HEK293T (cell line): ENCODE data around the gene CENPE.

ENCODE experiments used
- CTCF ChIA-PET: fragments of 350-600 bp; formaldehyde crosslinking; extraction: SDS; loops from one replicate; lab custom pipeline; 2021; ENCODE audit warnings: antibody characterized with exemption, inconsistent platforms; lab: Yijun Ruan, JAX
- POLR2A ChIA-PET: fragments of 350-600 bp; formaldehyde crosslinking; extraction: SDS; loops from one replicate; lab custom pipeline; 2020; ENCODE audit warnings: antibody characterized with exemption, inconsistent platforms; lab: Yijun Ruan, JAX
- DNase-seq: peaks from one replicate; pipeline ENCODE4 v3.0.0; 2012; ENCODE audit warnings: mixed read lengths; ENCODE audit errors: extremely low spot score
- ARNT ChIP-seq: fragments of 450-650 bp; IDR thresholded peaks from 2 replicates; pipeline ENCODE4 v1.6.1; 2017; ENCODE audit warnings: mild to moderate bottlenecking
- BHLHE40 ChIP-seq: fragments of 450-650 bp; IDR thresholded peaks from 2 replicates; pipeline ENCODE4 v1.6.1; 2016; ENCODE audit warnings: mild to moderate bottlenecking, moderate library complexity, borderline replicate concordance
- CTBP1 ChIP-seq: fragments of 450-650 bp; IDR thresholded peaks from 2 replicates; pipeline ENCODE4 v1.6.1; 2016; ENCODE audit warnings: borderline replicate concordance
- ELF4 ChIP-seq: fragments of 450-650 bp; IDR thresholded peaks from 2 replicates; pipeline ENCODE4 v1.6.1; 2017; ENCODE audit warnings: antibody characterized with exemption
- FOXA1 ChIP-seq: fragments of 450-650 bp; IDR thresholded peaks from 2 replicates; pipeline ENCODE4 v1.6.1; 2016; ENCODE audit warnings: mild to moderate bottlenecking
- FOXK2 ChIP-seq: fragments of 450-650 bp; IDR thresholded peaks from 2 replicates; pipeline ENCODE4 v1.6.1; 2016; ENCODE audit warnings: mild to moderate bottlenecking
- FOXM1 ChIP-seq: fragments of 450-650 bp; IDR thresholded peaks from 2 replicates; pipeline ENCODE4 v1.6.1; 2017; ENCODE audit warnings: mild to moderate bottlenecking, borderline replicate concordance
- HDGF ChIP-seq: fragments of 450-650 bp; IDR thresholded peaks from 2 replicates; pipeline ENCODE4 v1.6.1; 2017; ENCODE audit warnings: antibody characterized with exemption, borderline replicate concordance
- L3MBTL2 ChIP-seq: fragments of 450-650 bp; conservative IDR thresholded peaks from 2 replicates; pipeline ENCODE4 v1.6.1; 2016; ENCODE audit warnings: mild to moderate bottlenecking
- LEF1 ChIP-seq: fragments of 450-650 bp; IDR thresholded peaks from 2 replicates; pipeline ENCODE4 v1.6.1; 2017; ENCODE audit warnings: mild to moderate bottlenecking, borderline replicate concordance
- NFRKB ChIP-seq: fragments of 450-650 bp; IDR thresholded peaks from 2 replicates; pipeline ENCODE4 v1.6.1; 2016; ENCODE audit warnings: mild to moderate bottlenecking, moderate library complexity
- SP1 ChIP-seq: fragments of 450-650 bp; IDR thresholded peaks from 2 replicates; pipeline ENCODE4 v1.6.1; 2017
- SUZ12 ChIP-seq: fragments of 450-650 bp; IDR thresholded peaks from 2 replicates; pipeline ENCODE4 v1.6.1; 2016; ENCODE audit warnings: mild to moderate bottlenecking
- TARDBP ChIP-seq: fragments of 450-650 bp; IDR thresholded peaks from 2 replicates; pipeline ENCODE4 v1.6.1; 2016
- ZNF384 ChIP-seq: fragments of 450-650 bp; IDR thresholded peaks from 2 replicates; pipeline ENCODE4 v1.6.1; 2016
- TF ChIP-seq, protein P1 (sequence below): fragments of 450-650 bp; IDR thresholded peaks from 2 replicates; pipeline ENCODE4 v1.6.1; 2016

Gene CENPE

DNA sequence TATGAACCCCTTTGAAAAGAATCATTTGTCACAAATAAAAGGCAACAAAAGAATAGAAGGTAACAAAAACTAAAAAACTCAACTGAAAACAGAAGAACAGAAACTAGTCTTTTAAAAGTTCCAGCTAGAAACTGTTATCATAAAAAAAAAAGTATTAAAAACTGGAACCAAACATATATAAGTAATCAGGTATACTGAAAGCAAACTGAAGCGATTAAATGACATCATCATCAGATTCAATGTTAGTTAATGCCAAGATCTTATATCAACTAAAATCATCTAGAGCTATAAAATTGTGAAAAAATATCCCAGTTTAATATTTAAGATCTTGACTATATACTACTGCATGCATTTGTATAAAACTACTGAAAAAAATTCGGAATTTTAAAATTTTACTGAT is 36.0 kb downstream of the CENPE start:
- ChIA-PET CTCF (no interaction called here), POLR2A (no interaction called here)
- DNase-seq = no peak
- TF ChIP-seq, protein P1, sequence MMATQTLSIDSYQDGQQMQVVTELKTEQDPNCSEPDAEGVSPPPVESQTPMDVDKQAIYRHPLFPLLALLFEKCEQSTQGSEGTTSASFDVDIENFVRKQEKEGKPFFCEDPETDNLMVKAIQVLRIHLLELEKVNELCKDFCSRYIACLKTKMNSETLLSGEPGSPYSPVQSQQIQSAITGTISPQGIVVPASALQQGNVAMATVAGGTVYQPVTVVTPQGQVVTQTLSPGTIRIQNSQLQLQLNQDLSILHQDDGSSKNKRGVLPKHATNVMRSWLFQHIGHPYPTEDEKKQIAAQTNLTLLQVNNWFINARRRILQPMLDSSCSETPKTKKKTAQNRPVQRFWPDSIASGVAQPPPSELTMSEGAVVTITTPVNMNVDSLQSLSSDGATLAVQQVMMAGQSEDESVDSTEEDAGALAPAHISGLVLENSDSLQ = no peak
- TF ChIP-seq HDGF = no peak
- TF ChIP-seq FOXK2 = no peak
- no peak for TF ChIP-seq ARNT
- TF ChIP-seq TARDBP = no peak
- no peak for TF ChIP-seq L3MBTL2
- TF ChIP-seq SUZ12 = no peak
- no peak for TF ChIP-seq NFRKB

DNA sequence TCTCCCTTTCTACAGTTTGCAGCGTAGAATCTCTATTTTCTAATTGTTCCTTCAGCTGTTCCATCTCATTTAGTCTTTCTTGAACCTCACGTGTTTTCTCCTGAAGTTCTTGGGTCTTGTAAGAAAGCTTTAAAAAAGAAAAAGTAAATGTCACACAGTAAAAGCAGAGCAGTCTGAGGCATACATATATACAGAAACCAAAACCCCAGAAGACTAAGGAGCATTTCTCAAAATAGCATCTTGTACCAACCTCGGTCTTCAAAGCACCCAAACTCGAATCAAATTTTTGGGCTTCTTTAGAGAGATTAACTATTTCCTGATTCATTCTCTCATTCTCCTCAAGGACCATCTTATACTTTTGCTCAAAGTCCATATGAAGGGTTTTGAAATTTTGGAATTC is 39.4 kb downstream of the CENPE start:
- DNase-seq = no peak

DNA sequence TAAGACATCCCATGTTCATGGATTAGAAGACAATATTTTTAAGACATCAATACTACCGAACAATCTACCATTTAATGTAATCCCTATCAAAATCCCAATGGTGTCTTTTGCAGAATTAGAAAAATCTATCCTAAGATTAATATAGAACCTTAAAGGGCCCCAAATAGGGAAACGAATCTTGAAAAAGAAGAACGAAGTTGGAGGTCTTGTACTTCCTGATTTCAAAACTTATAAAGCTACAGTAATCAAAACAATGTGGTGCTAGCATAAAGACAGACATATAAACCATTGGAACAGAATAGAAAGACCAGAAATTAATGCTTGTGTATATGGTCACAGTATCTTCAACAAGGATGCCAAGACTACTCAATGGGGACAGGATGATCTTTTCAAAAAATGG is 42.0 kb downstream of the CENPE start:
- ChIA-PET POLR2A (no interaction called here), CTCF (no interaction called here)
- DNase-seq = no peak
- no peak for TF ChIP-seq FOXA1

More for the DNA sequence above, 39.4 kb downstream of the CENPE start:
- ChIA-PET POLR2A (no interaction called here), CTCF (no interaction called here)
- TF ChIP-seq SUZ12 (no peak), BHLHE40 (no peak)

DNA sequence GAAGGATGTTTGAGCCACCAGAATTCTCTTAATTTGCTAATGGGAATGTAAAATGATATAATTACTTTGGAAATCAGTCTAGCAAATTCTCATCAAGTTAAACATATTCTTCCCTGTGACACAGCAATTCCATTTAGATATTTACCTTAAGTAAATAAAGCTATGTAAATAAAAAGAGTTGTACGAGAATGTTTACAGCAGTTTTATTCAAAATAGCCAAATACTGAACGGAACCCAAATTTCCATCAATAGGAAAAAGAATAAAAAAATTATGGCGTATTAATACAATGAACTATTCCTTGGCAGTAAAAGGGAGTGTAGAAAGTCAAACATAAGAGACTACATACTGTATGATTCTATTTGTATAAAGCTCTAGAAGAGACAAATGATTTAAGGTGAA is 45.8 kb downstream of the CENPE start:
- TF ChIP-seq LEF1 (no peak), FOXM1 (no peak), CTBP1 (no peak), ELF4 (no peak), HDGF (no peak), NFRKB (no peak), ARNT (no peak), BHLHE40 (no peak), FOXA1 (no peak), SUZ12 (no peak), FOXK2 (no peak), L3MBTL2 (no peak), SP1 (no peak), TARDBP (no peak)
- TF ChIP-seq, protein P1 = no peak
- CTCF ChIA-PET = no interaction called here
- POLR2A ChIA-PET = no interaction called here
- DNase-seq = no peak

DNA sequence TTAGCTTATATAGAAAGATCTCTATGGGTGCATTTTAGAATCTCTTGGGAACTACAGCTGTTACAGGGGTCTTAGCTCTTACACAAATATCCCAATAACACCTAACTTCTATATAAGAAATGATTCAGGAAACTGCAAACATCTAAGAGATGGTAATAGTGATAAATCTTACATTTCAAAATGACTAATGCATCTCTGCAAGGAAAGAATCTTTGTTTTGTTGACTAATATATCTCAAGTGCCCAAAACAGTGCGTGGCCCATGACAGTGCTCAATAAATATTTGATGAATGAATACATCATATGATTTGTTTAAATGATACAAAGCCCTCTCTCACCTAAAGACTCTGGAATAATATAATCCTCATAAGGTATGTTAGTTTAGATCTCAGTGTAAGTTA is 47.5 kb downstream of the CENPE start:
- CTCF ChIA-PET = no interaction called here
- TF ChIP-seq BHLHE40 (no peak), SP1 (no peak), LEF1 (no peak), TARDBP (no peak), HDGF (no peak), SUZ12 (no peak), FOXM1 (no peak), ELF4 (no peak), ZNF384 (no peak), ARNT (no peak), FOXK2 (no peak), L3MBTL2 (no peak), FOXA1 (no peak), NFRKB (no peak)
- TF ChIP-seq, protein P1 = no peak
- POLR2A ChIA-PET = no interaction called here
- DNase-seq = no peak

DNA sequence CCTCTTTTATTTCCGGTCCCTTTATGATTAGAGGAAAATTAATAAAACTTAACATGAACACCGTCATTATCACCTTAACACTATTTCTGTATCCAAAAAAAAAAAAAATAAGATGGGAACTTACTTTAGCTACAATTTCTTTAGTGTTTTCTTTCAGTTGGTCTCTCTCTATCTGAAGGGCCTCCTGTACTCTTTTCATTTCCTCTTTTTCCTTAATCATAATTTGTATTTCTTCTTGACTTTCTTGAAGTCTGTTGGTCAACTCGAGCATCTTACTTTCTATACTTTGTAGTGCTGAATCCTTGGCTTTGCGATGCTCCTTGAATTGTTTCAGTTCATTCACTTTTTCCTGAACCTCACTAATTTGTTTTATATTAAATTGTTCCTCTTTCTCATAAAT is 53.2 kb downstream of the CENPE start:
- TF ChIP-seq HDGF = no peak
- CTCF ChIA-PET = no interaction called here

DNA sequence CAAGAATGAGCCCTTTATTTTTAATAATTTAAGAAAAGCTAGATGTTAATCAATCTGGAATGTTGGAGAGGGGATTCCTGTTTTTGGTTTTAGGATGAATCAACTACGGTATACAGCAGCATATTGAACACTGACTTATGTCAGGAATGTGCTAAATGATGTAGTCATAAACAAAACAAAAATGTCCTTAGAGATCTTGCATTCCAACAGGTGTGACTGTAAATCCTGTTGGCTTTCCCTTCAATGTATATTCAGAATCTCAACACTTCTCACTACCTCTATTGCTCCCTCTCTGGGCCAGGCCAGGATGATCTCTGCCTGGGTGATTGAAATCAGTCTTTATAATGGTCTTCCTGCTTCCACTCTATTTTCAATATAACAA is 60.7 kb downstream of the CENPE start:
- ChIA-PET CTCF (no interaction called here), POLR2A (no interaction called here)
- DNase-seq = no peak
- TF ChIP-seq FOXA1 (no peak), SUZ12 (no peak), TARDBP (no peak), LEF1 (no peak), ARNT (no peak), ELF4 (no peak), HDGF (no peak), L3MBTL2 (no peak)

More for the DNA sequence above, 53.2 kb downstream of the CENPE start:
- POLR2A ChIA-PET = no interaction called here
- no peak for DNase-seq
